SK-N-MC (cell line): ENCODE results near the gene ZBTB46.

Source experiments
- EZH2 ChIP-seq: fragments of 200-600 bp; sonication (generic); IDR thresholded peaks from one replicate; pipeline ENCODE4 v1.6.1; 2017; ENCODE audit warnings: antibody characterized with exemption
- FOXP2 ChIP-seq: optimal IDR thresholded peaks from 2 replicates; pipeline ENCODE3; 2011; ENCODE audit warnings: mild to moderate bottlenecking, moderate library complexity; ENCODE audit not compliant: insufficient read depth; ENCODE audit errors: extremely low read length, control extremely low read depth
- POLR2AphosphoS5 ChIP-seq: IDR thresholded peaks from 2 replicates; pipeline ENCODE4 v1.6.1; 2012; ENCODE audit warnings: mild to moderate bottlenecking, low read depth, low read length, borderline replicate concordance

DNA sequence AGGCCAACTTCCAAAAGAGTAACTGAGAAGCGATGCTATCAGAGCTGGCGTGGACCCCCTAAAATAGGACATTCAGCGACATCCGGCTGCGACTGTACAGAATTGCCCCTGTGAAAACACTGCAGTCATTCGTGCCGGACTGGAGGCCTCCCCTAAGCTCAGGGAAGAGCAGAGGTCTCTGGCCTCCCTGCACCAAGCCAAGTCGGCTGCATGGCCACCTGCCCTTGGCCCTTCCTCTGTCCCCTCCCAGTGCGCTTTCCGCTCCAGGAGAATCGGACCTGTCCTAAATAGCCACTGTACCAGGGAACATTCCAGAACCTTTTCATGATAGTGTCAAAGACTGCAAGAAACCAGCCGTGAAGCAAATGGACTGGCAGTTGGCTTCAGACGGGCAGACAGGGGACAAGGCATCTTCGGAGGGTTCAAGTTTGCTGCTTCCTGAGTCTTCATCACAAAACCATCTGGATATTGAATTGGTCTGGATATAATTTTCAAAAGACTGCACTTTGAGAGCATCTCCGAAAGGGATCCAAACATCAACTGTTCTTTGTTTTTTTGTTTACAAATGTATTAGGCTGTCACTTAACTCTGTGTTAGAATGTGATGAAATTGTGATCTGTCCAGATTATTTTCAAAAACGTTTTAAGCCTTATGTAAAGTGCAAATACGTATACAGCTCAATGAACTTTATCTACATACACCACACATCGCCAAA, 75.0 kb downstream of the ZBTB46 start:
- TF ChIP-seq EZH2: no peak
- TF ChIP-seq POLR2AphosphoS5: no peak
- no peak for TF ChIP-seq FOXP2
